ENCODE results near the gene SCYGR1.

The SCYGR1 gene

DNA sequence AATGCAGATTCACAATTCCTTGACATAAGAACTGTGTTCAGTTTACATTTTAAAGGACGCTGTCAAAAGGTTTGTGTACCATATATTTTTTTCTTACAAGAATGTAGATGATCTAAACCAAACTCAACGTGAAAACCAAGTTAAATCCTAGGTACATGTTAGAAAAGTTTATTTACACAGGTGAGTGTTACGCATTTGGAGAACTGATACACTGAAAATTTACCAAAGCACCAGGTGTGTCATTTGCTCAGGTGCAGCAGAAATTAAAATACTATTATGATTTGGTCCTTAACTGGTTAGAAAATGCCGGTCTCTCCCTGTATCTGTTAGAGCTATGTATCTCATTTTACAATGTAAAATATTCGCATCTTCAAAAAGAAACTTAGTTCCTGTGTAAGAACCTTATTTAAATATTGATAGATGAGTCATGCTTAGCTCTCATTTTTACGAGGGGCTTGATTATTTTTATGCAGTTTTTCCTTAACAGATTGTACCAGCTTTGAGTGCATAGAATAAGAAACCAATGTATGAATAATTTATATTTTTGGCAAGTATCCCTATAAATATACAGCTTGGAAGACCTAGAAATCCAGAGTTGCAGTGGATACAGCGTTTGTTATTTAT lies 37.6 kb downstream of the SCYGR1 start:
- H3K36me3 ChIP-seq (ENCODE audit: insufficient read depth, low read length), result peaks cover 36% of the 10 kb centered on the region; the same call in 1 of the 2 replicates
- no peak overlapping the region for H3K4me2 ChIP-seq (ENCODE audit: low read depth, low read length, poor library complexity, severe bottlenecking)

GRCh38 chr2:227348324-227348723 lies 39.4 kb downstream of the SCYGR1 start:
- no peak overlapping the region for H3K4me2 ChIP-seq (ENCODE audit: low read depth, low read length, poor library complexity, severe bottlenecking)
- TF ChIP-seq EZH2phosphoT487 (IDR thresholded peaks at IDR 0.05; ENCODE audit: borderline replicate concordance), result no peak
- TF ChIP-seq, protein P1, sequence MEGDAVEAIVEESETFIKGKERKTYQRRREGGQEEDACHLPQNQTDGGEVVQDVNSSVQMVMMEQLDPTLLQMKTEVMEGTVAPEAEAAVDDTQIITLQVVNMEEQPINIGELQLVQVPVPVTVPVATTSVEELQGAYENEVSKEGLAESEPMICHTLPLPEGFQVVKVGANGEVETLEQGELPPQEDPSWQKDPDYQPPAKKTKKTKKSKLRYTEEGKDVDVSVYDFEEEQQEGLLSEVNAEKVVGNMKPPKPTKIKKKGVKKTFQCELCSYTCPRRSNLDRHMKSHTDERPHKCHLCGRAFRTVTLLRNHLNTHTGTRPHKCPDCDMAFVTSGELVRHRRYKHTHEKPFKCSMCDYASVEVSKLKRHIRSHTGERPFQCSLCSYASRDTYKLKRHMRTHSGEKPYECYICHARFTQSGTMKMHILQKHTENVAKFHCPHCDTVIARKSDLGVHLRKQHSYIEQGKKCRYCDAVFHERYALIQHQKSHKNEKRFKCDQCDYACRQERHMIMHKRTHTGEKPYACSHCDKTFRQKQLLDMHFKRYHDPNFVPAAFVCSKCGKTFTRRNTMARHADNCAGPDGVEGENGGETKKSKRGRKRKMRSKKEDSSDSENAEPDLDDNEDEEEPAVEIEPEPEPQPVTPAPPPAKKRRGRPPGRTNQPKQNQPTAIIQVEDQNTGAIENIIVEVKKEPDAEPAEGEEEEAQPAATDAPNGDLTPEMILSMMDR (conservative IDR thresholded peaks at IDR 0.05; ENCODE audit: low read length), result no peak
- no peaks in the 10 kb centered on the region for H3K9me3 ChIP-seq (ENCODE audit: insufficient read depth, low read depth, low read length)
- H3K9me2 ChIP-seq (replicated peaks; ENCODE audit: low read depth, low read length), result no peaks in the 10 kb centered on the region
- H3F3A ChIP-seq (ENCODE audit: low read depth), result no peaks in the 10 kb centered on the region
- no peak overlapping the region for H2AFZ ChIP-seq (ENCODE audit: low read length)
- no peaks in the 10 kb centered on the region for H3K79me2 ChIP-seq (ENCODE audit: insufficient read depth, low read length)
- no peak overlapping the region for H3K4me3 ChIP-seq (ENCODE audit: low read length, poor library complexity, severe bottlenecking)
- no peaks in the 10 kb centered on the region for H3K27me3 ChIP-seq (ENCODE audit: insufficient read depth, low read length, poor library complexity, severe bottlenecking)
- H3K9ac ChIP-seq (ENCODE audit: low read depth, low read length, poor library complexity, severe bottlenecking), result no peak overlapping the region
- peaks cover 37% of the 10 kb centered on the region; the same call in 1 of the 2 replicates for H3K36me3 ChIP-seq (ENCODE audit: insufficient read depth, low read length)
- H3K4me1 ChIP-seq (ENCODE audit: insufficient read depth, low read length, poor library complexity, severe bottlenecking), result peaks cover 25% of the 10 kb centered on the region
- H4K20me1 ChIP-seq (ENCODE audit: insufficient read depth, low read length, poor library complexity, severe bottlenecking), result no peaks in the 10 kb centered on the region

More for the DNA sequence above, 37.6 kb downstream of the SCYGR1 start:
- H3K4me1 ChIP-seq (ENCODE audit: insufficient read depth, low read length, poor library complexity, severe bottlenecking), result peaks cover 19% of the 10 kb centered on the region
- no peaks in the 10 kb centered on the region for H3K9me3 ChIP-seq (ENCODE audit: insufficient read depth, low read depth, low read length)
- no peaks in the 10 kb centered on the region for H3F3A ChIP-seq (ENCODE audit: low read depth)
- no peak overlapping the region for H3K4me3 ChIP-seq (ENCODE audit: low read length, poor library complexity, severe bottlenecking)
- no peaks in the 10 kb centered on the region for H3K27me3 ChIP-seq (ENCODE audit: insufficient read depth, low read length, poor library complexity, severe bottlenecking)
- no peak overlapping the region for H2AFZ ChIP-seq (ENCODE audit: low read length)
- no peaks in the 10 kb centered on the region for H4K20me1 ChIP-seq (ENCODE audit: insufficient read depth, low read length, poor library complexity, severe bottlenecking)
- H3K9ac ChIP-seq (ENCODE audit: low read depth, low read length, poor library complexity, severe bottlenecking), result no peak overlapping the region
- no peaks in the 10 kb centered on the region for H3K79me2 ChIP-seq (ENCODE audit: insufficient read depth, low read length)
- H3K9me2 ChIP-seq (replicated peaks; ENCODE audit: low read depth, low read length), result no peaks in the 10 kb centered on the region
- TF ChIP-seq EZH2phosphoT487 (IDR thresholded peaks at IDR 0.05; ENCODE audit: borderline replicate concordance), result no peak
- TF ChIP-seq, protein P1 (conservative IDR thresholded peaks at IDR 0.05; ENCODE audit: low read length), result no peak

- no peak overlapping the region for H3K4me2 ChIP-seq (ENCODE audit: low read depth, low read length, poor library complexity, severe bottlenecking)
- no peaks in the 10 kb centered on the region for H4K20me1 ChIP-seq (ENCODE audit: insufficient read depth, low read length, poor library complexity, severe bottlenecking)
- no peaks in the 10 kb centered on the region for H3K79me2 ChIP-seq (ENCODE audit: insufficient read depth, low read length)
- peaks cover 19% of the 10 kb centered on the region for H3K4me1 ChIP-seq (ENCODE audit: insufficient read depth, low read length, poor library complexity, severe bottlenecking)
- no peak overlapping the region for H3K4me3 ChIP-seq (ENCODE audit: low read length, poor library complexity, severe bottlenecking)
- H3K36me3 ChIP-seq (ENCODE audit: insufficient read depth, low read length), result peaks cover 33% of the 10 kb centered on the region; the same call in 1 of the 2 replicates
- no peak overlapping the region for H3K9ac ChIP-seq (ENCODE audit: low read depth, low read length, poor library complexity, severe bottlenecking)
- TF ChIP-seq, protein P1 (conservative IDR thresholded peaks at IDR 0.05; ENCODE audit: low read length), result peak; percentile 19
- no peak for TF ChIP-seq EZH2phosphoT487 (IDR thresholded peaks at IDR 0.05; ENCODE audit: borderline replicate concordance)
- H3K9me3 ChIP-seq (ENCODE audit: insufficient read depth, low read depth, low read length), result no peaks in the 10 kb centered on the region
- no peaks in the 10 kb centered on the region for H3F3A ChIP-seq (ENCODE audit: low read depth)
- H3K9me2 ChIP-seq (replicated peaks; ENCODE audit: low read depth, low read length), result no peaks in the 10 kb centered on the region
- H2AFZ ChIP-seq (ENCODE audit: low read length), result no peak overlapping the region
- H3K27me3 ChIP-seq (ENCODE audit: insufficient read depth, low read length, poor library complexity, severe bottlenecking), result no peaks in the 10 kb centered on the region
These were observed 40.6 kb downstream of the SCYGR1 start for GRCh38 chr2:227347117-227347516.

Measured in Loucy (cell line).